ENCODE measurements around the gene SLIT1. TPM values are rescaled to one million over a fixed set of nuclear protein-coding genes. Genes with fewer than 3 reads are reported as not detected.

Gene SLIT1
- total RNA-seq, 2 donors from 2014 or later, result 0.78 to 0.99 TPM

DNA sequence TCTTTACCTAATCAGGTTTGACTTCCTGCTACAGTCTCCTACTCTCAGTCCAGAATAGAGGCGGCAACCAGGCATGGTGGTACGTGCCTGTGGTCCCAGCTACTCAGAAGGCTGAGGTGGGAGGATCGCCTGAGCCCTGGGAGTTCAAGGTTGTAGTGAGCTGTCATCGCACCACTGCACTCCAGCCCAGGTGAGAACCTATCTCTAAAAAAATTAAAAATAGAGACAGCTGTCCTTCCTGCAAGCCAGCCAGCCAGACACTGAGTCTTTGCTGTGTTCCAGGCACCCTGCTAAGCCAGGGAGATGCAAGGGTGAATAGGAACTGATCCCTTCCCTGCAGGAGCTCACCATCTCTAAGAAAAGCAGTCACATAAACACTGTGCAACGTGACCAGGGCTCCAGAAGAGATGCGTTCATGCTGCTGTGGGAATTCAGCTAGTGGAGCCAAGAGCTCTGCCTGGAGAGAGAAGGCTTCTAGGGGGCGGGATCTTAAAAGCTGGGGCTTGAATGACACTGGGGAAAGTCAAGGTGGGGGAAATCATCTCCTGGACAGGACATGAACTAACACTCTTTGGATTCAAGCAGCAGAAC lies 22.1 kb upstream of the SLIT1 start:
- ATAC-seq, result no peak
- Histone ChIP-seq H3K4me3 (no peak overlapping the region), H3K4me1 (no peaks in the 10 kb centered on the region), H3K36me3 (replicated peaks in 1 of 2; ENCODE audit: insufficient read depth in 1 of 2, low read depth in 2 of 2) (no peaks in the 10 kb centered on the region), H3K27me3 (no peaks in the 10 kb centered on the region), H3K9me3 (no peaks in the 10 kb centered on the region), H3K27ac (no peak overlapping the region)
- no peak for DNase-seq
- TF ChIP-seq, protein P1, sequence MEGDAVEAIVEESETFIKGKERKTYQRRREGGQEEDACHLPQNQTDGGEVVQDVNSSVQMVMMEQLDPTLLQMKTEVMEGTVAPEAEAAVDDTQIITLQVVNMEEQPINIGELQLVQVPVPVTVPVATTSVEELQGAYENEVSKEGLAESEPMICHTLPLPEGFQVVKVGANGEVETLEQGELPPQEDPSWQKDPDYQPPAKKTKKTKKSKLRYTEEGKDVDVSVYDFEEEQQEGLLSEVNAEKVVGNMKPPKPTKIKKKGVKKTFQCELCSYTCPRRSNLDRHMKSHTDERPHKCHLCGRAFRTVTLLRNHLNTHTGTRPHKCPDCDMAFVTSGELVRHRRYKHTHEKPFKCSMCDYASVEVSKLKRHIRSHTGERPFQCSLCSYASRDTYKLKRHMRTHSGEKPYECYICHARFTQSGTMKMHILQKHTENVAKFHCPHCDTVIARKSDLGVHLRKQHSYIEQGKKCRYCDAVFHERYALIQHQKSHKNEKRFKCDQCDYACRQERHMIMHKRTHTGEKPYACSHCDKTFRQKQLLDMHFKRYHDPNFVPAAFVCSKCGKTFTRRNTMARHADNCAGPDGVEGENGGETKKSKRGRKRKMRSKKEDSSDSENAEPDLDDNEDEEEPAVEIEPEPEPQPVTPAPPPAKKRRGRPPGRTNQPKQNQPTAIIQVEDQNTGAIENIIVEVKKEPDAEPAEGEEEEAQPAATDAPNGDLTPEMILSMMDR (IDR thresholded peaks at IDR 0.05), result no peak
- TF ChIP-seq POLR2A (IDR thresholded peaks at IDR 0.05), result no peak
- intact Hi-C loops (cut with DNase I), result loop anchor here (5.0 kb wide), 1 partner anchor 136 kb away; no protein-coding TSS in a partner anchor
- WGBS, 2 donors, result 36 to 50% methylated on average over 7 of the region's 7 CpGs

DNA sequence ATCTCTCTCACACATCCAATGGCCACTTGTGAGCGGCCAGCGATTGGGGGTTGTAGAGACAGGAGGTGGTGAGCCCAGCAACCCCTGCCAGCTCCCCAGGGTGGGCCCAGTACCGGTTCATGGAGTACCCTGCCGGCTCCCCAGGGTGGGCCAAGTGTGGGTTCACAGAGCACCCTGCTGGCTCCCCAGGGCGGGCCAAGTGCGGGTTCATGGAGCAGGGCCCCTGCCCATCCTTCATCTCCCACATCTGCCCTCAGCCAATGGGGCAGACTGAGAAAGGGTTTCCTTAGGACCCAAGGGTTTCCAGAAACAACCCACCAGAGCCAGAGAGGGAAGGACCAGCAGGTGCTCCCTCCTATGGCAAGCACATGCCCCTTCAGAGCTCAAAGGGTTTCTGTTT lies 21.4 kb upstream of the SLIT1 start:
- Histone ChIP-seq H3K27me3 (no peaks in the 10 kb centered on the region), H3K4me1 (no peaks in the 10 kb centered on the region), H3K9me3 (no peaks in the 10 kb centered on the region), H3K4me3 (no peak overlapping the region), H3K27ac (no peak overlapping the region), H3K36me3 (replicated peaks in 1 of 2; ENCODE audit: insufficient read depth in 1 of 2, low read depth in 2 of 2) (no peaks in the 10 kb centered on the region)
- TF ChIP-seq, protein P1 (IDR thresholded peaks at IDR 0.05), result no peak
- TF ChIP-seq POLR2A (IDR thresholded peaks at IDR 0.05), result no peak
- ATAC-seq (no peak), DNase-seq (no peak)
- 66 to 100% methylated on average over 1 to 6 of the region's 6 CpGs for WGBS, 2 donors
- intact Hi-C loops (cut with DNase I), result loop anchor here (5.0 kb wide), 1 partner anchor 135 kb away; no protein-coding TSS in a partner anchor

DNA sequence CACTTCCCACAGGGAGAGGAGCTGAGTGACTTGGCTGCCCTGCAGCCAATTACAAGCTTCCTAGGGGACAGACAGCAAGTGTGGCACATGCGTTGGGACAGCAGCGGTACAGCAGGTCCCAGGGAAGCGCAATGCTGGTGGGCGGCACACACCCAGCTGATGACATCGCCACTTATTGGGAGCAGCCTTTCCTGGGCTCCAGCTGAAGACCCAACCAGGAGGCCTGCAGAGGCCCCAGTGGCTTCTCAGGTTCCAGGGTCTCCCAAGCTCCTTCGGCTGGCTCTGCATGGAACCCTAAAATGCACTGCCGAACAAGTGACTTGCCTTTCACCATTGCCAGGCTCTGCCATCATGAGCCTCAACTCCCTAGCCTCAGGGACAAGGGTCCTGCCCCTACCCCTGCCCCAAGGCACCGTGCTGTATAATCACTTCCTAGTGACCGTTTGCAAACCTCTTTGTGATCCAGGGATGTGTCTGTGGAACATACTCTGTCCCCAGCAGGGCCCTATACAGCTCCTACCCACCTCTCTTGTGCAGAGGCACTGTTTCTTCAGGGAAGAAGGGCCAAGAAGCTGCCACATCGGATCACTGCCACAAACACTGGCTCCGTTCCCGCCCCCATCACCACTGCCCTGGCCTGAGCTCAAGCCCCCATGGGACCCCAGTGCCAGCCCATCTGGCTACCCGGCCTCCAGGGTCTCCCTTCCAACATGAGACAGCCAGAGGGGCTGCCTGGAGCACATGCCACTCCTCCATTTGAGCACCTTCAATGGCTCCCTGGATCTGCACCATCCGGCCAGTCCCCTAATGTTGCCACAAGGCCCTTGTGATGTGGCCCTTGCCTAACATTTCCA lies 19.3 kb upstream of the SLIT1 start:
- no peaks in the 10 kb centered on the region for H3K27me3 ChIP-seq
- no peak for ATAC-seq

DNA sequence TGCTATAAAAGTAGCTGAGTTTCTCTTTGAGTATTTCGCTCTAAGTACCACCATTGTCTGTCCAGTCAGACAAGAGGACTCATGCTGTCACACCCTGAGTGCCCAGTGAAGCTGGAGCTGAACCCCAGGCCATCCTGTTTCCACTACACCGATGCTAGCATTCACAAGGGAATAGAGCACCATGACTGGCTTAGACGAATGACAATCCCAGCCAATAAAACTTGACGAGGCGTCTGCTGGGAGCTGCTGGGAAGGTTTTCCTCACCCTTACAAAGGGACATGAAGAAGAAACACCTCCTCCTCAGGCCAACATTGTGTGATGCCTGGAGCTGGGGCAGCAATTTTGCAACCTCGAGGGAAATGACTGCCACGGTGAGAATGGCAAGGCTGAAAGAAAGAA lies 17.5 kb upstream of the SLIT1 start:
- Histone ChIP-seq H3K27me3 (no peaks in the 10 kb centered on the region), H3K4me3 (no peak overlapping the region), H3K9me3 (no peaks in the 10 kb centered on the region), H3K27ac (no peak overlapping the region), H3K4me1 (no peaks in the 10 kb centered on the region), H3K36me3 (replicated peaks in 1 of 2; ENCODE audit: insufficient read depth in 1 of 2, low read depth in 2 of 2) (no peaks in the 10 kb centered on the region)
- ATAC-seq (no peak), DNase-seq (no peak)
- TF ChIP-seq POLR2A (IDR thresholded peaks at IDR 0.05), result no peak
- TF ChIP-seq, protein P1 (IDR thresholded peaks at IDR 0.05), result no peak
- intact Hi-C loops (cut with DNase I), result no loop called here
- 81% methylated on average over 7 of the region's 7 CpGs for WGBS, 2 donors

More for the DNA sequence above, 19.3 kb upstream of the SLIT1 start:
- H3K27ac ChIP-seq, result no peak overlapping the region
- TF ChIP-seq, protein P1 (IDR thresholded peaks at IDR 0.05), result no peak
- TF ChIP-seq POLR2A (IDR thresholded peaks at IDR 0.05), result no peak
- no peak overlapping the region for H3K4me3 ChIP-seq
- DNase-seq, result no peak
- H3K4me1 ChIP-seq, result no peaks in the 10 kb centered on the region
- 73 to 82% methylated on average over 11 to 13 of the region's 14 CpGs for WGBS, 2 donors
- intact Hi-C loops (cut with DNase I), result loop anchor here (5.0 kb wide), 1 partner anchor 133 kb away; no protein-coding TSS in a partner anchor
- H3K36me3 ChIP-seq (replicated peaks in 1 of 2; ENCODE audit: insufficient read depth in 1 of 2, low read depth in 2 of 2), result no peaks in the 10 kb centered on the region
- H3K9me3 ChIP-seq, result no peaks in the 10 kb centered on the region

All from body of pancreas (tissue), 4 donors.